Activated CD4-positive, alpha-beta T cell treated with anti-CD3 and anti-CD28 coated beads for 1 hour (primary cell): ENCODE data around the gene DSCAML1.

Experiments used
- DNase-seq: peaks from one replicate; pipeline ENCODE4 v3.0.0-alpha.2; 2020

DSCAML1 gene

GRCh38 chr11:117831661-117832415, 34.8 kb upstream of the DSCAML1 start:
- no peak for DNase-seq

DNA sequence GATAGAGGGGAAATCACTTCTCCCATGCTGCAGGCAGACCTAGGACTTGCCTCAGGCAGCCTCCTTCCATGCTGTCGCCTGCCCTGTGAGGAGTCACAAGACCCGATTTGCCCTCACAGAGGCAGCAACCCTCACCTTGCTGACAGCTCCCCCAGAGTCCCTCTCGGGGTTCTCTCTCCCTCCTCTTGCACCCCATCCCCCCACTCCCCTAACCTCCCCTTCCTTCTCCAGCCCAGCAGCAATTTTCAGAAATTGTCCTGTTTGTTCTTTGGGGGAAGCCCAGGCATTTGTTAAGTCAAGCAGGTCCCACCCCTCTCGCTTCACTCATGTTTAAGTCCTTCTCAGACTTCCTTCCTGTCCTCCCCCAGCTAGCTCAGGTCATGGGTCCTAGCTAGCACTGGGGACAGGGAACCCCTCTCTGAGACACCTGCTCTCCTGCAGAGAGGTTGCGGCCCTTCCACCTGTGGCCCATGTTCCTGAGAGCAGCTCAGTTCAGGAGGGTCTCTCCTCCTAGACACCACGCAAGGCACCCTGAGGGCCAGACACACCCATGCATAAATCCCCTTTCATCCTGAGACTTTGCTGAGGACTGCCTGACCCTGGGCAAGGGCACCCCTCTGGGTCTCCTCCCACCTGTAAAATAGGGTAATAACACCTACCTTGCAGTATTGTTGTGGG, 33.8 kb upstream of the DSCAML1 start:
- peak; percentile 6 for DNase-seq

GRCh38 chr11:117830072-117830471, 33.1 kb upstream of the DSCAML1 start:
- DNase-seq, result peak; percentile 7

DNA sequence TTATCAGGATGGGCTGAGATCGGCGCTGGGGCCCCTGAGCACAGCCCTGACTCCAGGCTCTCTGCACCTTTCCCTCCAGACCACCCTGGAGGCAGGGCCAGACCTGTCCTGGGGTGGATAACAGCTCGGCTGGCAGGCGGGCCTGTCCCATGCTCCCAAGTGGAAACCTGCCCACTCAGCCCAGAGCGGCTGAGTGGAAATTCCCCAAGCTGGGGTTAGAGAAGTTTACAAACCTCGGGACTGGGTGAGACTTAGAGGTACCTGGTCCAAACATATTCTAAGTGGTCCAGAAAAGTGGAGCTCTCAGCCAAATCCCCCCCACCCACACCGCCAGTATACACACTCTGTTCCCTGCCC, 32.3 kb upstream of the DSCAML1 start:
- DNase-seq, result peak; percentile 7

GRCh38 chr11:117828611-117829368, 31.8 kb upstream of the DSCAML1 start:
- DNase-seq, result peak; percentile 84

DNA sequence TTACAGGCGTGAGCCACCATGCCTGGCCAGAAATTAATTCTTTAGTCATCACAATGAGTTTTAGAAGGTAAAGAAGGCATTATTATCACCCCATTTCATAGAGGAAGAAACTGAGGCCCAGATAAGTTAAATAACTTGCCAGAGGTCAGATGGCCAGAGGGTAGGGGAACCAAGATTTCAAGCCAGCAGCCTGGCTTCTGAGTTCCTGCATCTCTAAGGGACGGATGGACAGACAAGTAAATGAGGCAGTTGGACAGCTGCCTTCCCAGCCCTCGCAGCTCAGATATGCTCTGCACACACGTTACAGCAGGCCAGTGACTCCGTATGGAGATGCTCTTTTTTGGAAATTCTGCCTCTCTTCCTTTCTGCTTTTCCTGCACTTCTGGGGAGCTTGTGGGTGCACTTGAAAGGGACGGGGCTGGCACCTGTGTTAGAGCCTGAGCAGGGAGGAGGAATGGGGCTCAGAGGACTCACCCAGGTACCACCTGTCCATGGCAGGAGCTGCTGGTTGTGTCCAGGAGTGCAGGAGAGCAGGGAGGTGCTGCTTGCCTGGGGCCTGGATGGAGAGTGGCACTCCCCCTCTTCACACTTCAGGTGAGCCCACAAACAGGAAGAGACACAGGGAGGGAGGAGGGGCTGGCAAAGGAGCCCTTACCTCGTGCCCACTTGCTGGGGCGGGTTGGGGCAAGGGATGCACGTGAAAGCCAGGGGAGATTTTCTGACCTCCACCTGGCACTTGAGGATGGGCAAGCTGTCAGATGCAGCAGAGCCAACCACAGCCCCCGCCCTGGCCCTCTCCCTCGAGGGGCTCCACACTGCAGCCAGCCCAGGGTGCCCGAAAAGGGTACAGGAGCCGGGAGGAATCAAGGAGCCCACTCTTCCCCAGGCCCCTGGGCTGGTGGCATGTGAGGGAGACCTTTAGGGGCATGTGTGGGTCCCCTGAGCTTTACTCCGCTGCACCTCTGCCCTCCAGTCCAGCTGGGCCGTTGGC, 30.8 kb upstream of the DSCAML1 start:
- DNase-seq, result peak; percentile 13

DNA sequence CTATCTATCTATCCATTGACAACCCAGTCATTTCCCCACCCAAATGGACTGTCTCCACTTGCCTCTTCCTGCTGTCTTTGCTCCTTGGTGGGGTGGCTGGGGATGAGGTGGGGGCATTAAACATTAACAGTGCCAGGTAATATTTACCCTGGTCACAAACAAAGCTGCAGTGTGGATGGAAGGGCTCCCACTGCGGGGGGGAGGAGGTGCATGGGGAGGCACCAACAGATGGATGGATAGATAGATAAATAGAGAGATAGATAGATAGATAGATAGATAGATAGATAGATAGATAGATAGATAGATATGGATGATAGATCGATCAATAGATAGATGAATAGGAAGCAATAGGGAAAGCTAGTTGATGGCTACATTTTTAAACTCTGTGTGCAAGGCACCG, 29.8 kb upstream of the DSCAML1 start:
- DNase-seq, result no peak

DNA sequence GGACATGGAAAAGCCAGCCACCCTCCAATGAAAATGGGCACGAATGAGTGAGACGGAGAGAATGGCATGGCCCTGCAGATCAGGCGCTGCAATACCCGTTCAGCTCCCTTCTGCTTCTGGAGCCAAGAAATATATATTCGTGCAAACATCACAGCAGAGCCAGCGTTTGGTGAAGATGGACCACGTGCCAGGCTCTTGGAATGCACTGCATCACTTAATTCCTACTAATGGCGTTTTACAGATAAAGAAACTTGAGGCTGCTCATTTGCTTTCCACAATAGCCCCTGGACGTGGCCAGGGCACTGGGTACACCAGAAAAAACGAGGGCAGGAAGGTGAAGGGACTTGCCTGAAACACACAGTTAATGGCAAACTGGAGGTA, 29.2 kb upstream of the DSCAML1 start:
- no peak for DNase-seq

- no peak for DNase-seq
These were observed 28.6 kb upstream of the DSCAML1 start for GRCh38 chr11:117825538-117826189.

DNA sequence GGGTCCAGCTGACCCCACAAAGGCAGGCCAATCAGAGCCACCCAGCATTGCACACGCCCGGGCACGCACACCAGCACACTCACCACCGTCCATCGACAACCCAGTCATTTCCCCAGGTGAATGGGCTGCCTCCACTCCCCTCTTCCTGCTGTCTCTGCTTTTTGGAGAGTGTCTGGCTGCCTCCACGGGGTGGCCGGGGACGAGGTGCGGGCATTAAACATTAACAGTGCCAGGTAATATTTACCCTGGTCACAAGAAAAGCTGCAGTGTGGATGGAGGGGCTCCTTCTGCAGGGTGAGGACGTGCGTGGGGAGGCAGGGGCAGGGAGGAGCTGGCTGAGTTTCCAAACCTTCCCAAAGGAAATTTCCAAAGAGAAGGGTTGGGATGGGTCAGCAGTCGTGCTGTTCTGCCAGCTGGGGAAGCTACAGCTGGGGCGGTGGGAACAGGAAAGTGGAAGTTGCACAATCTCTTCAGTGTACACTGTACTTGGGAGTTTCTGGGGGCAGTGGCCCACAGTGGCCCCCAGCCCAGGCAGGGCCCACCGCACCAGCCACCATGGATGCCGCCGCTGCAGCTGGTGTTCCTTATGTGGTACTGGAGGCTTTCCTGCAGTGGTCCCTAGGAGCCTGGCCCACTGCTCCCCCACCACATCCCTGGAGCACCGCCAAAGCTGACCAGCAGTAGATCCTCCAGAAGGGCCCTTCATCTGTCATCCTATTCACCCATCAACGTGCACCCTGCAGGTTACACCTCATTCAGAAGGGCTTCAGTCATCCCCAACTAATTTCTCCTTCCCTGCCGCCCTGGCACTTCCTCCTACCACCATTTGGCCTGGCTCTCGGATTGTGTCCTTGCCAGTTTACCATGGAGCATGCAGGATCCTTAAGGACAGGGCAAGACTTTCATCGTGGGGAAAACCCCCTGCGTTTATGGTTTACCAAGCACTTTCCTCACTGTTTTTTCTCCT, 27.8 kb upstream of the DSCAML1 start, which contains the start of gene FXYD2:
Gene FXYD2 (minus strand): TSS at position 174 of the 967 bp plus-strand sequence. CDS start 66 bp downstream, at position 108.
- DNase-seq, result no peak

DNA sequence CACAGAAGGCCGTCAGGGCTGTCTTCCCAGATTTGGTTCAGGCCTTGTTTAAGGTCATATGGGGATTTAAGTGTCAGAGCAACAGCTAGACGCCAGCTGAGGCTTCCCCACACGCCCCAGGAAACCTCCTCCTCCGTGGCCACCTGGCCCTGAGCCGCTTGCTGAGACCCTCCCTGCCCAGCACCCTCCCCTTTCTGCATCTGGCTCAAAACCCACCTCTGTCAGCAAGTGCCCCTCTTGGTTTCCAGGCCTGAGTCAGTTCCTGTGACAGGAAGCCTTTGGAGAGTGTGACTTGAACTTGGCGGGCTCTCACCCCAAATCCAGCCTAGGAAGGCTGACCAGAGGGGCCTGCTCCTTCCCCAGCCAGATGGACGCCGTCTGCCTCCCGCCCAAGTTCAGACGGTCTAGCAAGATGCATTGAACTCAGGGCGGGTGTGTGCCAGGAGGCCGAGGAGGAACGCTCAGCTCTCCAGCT, 27.0 kb upstream of the DSCAML1 start:
- DNase-seq, result no peak

GRCh38 chr11:117823294-117823945, 26.4 kb upstream of the DSCAML1 start:
- DNase-seq, result no peak

GRCh38 chr11:117822074-117823033, 25.3 kb upstream of the DSCAML1 start:
- no peak for DNase-seq

DNA sequence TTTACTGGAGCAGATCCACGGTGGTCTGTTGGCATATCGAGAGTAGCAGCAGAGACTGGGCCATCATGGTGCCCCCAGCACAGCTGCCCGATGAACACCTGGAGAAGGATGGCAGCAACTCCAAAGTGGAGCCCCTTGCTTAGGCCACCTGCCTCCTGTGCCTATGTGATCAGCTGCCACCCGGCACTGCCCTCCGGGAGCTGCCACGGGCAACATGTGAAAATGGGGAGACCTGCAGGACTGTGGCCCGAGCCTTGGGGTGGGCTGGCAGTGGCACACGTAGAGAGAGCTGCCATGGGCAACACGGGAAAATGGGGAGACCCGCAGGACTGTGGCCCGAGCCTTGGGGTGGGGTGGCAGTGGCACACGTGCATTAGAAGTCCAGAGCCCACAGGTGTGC, 24.4 kb upstream of the DSCAML1 start:
- no peak for DNase-seq

GRCh38 chr11:117820516-117820915, 23.5 kb upstream of the DSCAML1 start:
- no peak for DNase-seq

GRCh38 chr11:117820071-117820470, 23.1 kb upstream of the DSCAML1 start:
- DNase-seq, result no peak

- no peak for DNase-seq
These were observed 22.4 kb upstream of the DSCAML1 start for GRCh38 chr11:117819096-117820040.
